Peyer's patch (tissue), 4 donors: ENCODE data around the gene CYP26A1.

ENCODE experiments used
- CTCF ChIP-seq, 6 experiments: fragments of 450-650 bp in 4 of 6; fragments of 200-600 bp in 2 of 6; sonication (generic) in 1 of 6; IDR thresholded peaks; one replicate each; pipeline ENCODE4 v1.5.1; 2017 to 2019; ENCODE audit warnings: antibody characterized with exemption in 6 of 6, mild to moderate bottlenecking in 3 of 6, moderate library complexity in 1 of 6
- POLR2A ChIP-seq, 2 donors: fragments of 450-650 bp; IDR thresholded peaks; one replicate each; pipeline ENCODE4 v1.5.1; 2017; ENCODE audit warnings: antibody characterized with exemption in 2 of 2, mild to moderate bottlenecking in 2 of 2, moderate library complexity in 2 of 2

DNA sequence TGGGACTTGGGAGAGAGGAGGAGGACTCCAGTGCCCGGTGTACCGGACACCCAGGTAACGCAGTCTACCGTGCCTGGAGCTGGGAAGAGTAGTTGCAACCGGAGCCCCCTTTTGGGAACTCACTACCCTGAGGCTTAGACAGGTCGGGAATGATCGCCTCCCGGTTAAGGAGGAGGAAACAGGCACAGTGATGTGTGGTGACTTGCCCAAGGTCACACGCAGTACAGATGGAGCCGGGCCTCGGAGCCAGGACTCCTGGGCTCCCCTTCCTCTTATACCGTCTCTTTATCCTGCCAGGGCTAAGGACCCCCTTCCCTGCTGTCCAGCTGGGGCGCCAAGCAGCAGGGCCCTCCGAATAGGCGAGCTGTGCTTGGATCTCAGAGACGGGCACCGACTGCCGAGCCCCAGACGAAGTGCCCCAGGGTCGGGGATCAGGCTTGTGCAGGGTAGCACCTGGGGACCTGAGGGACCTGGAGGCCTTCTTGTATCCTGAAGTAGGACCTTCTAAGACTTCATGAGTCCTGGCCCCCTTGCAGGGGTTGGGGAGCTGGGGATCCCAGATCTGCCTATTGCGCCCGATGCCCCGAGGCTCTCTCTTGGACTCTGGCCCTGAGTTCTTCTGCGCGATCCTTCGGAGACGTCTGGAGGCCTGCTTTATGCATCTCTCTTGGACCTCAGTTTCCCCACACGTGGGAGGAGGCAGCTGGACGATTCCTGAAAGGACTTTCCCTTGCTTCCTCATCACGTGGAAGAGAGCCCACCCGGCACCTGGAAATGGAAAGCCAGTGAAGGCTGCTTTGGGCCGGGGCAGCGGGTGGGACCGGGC is 767 bp upstream of the CYP26A1 start:
- TF ChIP-seq CTCF (IDR thresholded peaks at IDR 0.05) (no peak), POLR2A (IDR thresholded peaks at IDR 0.05) (no peak)
